Spleen (tissue), 7 donors: ENCODE results near the gene TTC27.

ENCODE experiments used
- POLR2A ChIP-seq, 3 donors: fragments of 450-650 bp; IDR thresholded peaks; one replicate each; pipeline ENCODE4 v1.5.1; 2017; ENCODE audit warnings: antibody characterized with exemption in 3 of 3, mild to moderate bottlenecking in 1 of 3
- POLR2AphosphoS5 ChIP-seq, 3 donors: sonication (generic); formaldehyde crosslinking; IDR thresholded peaks; one replicate each; pipeline ENCODE4 v1.5.1; 2017; ENCODE audit warnings: antibody characterized with exemption in 3 of 3
- TF ChIP-seq, protein P1 (sequence below), 11 experiments: fragments of 200-600 bp in 7 of 11; fragments of 450-650 bp in 4 of 11; sonication (generic) in 4 of 11; IDR thresholded peaks in 8 of 11; conservative IDR thresholded peaks in 3 of 11; 1 replicate in 7 of 11; 2 replicates in 4 of 11; pipeline versions ENCODE4 v1.4.0 to v1.8.0; 2016 to 2021; ENCODE audit warnings: antibody characterized with exemption in 11 of 11, inconsistent platforms in 4 of 11, mild to moderate bottlenecking in 1 of 11
- donor health status: DM: no; HTN: no; CAD: no; lungs with moderate emphysema.
- donor health status: DM: no; HTN: no; CAD: no.
- donor health status: DM: no; HTN: no; CAD: no.

DNA sequence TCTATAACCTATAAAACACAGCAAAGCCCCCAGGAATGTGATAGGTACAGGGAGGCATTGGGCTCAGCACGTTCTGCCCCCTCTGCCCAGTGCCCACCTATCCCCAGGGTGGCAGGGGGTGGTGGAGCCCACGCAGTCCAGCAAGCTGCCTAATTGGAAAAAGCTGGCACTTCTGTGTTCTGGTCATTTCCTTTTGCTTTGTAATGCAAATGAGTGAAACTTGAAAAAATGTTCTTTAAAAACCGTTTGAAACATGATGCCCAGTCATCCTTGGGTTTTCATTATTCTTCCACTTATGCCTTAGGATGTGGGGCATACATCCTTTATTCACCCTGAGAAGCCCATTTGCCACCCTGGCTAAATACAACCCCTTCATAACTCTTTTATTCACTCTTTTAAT is 229.0 kb downstream of the TTC27 start:
- no peak for TF ChIP-seq POLR2A (IDR thresholded peaks at IDR 0.05)
- TF ChIP-seq, protein P1, sequence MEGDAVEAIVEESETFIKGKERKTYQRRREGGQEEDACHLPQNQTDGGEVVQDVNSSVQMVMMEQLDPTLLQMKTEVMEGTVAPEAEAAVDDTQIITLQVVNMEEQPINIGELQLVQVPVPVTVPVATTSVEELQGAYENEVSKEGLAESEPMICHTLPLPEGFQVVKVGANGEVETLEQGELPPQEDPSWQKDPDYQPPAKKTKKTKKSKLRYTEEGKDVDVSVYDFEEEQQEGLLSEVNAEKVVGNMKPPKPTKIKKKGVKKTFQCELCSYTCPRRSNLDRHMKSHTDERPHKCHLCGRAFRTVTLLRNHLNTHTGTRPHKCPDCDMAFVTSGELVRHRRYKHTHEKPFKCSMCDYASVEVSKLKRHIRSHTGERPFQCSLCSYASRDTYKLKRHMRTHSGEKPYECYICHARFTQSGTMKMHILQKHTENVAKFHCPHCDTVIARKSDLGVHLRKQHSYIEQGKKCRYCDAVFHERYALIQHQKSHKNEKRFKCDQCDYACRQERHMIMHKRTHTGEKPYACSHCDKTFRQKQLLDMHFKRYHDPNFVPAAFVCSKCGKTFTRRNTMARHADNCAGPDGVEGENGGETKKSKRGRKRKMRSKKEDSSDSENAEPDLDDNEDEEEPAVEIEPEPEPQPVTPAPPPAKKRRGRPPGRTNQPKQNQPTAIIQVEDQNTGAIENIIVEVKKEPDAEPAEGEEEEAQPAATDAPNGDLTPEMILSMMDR (IDR thresholded peaks at IDR 0.05 in 8 of 11, conservative IDR thresholded peaks at IDR 0.05 in 3 of 11): no peak
- TF ChIP-seq POLR2AphosphoS5 (IDR thresholded peaks at IDR 0.05): no peak
